Measurements from ENCODE around the gene MDFI.

MDFI gene

DNA sequence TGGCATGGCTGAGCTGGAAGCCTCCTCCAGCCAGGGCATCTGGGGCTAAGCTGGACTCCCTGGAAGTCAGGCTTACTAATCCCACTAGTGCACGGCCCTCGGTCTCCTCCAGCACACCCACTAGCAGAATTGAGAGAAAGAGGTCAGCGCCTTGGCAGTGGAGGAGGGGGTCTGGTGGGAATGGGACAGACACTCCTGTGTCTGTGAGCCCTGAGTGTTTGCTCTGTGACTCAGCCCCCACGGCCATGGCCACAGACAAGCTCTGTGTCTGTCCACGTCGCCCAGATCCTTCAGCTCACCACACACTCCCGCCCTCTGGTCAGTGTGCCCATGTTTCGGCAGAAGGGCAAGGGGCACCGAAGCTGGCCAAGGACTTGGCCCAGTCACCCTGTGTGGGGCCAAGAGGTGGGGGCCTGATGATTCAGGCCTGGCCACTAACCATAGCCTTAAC lies 8.8 kb downstream of the MDFI start:
- no peak overlapping the region for H3K4me3 ChIP-seq (replicated peaks in 1 of 2; ENCODE audit: low read depth in 2 of 2, low read length in 2 of 2)
- TF ChIP-seq, protein P1, sequence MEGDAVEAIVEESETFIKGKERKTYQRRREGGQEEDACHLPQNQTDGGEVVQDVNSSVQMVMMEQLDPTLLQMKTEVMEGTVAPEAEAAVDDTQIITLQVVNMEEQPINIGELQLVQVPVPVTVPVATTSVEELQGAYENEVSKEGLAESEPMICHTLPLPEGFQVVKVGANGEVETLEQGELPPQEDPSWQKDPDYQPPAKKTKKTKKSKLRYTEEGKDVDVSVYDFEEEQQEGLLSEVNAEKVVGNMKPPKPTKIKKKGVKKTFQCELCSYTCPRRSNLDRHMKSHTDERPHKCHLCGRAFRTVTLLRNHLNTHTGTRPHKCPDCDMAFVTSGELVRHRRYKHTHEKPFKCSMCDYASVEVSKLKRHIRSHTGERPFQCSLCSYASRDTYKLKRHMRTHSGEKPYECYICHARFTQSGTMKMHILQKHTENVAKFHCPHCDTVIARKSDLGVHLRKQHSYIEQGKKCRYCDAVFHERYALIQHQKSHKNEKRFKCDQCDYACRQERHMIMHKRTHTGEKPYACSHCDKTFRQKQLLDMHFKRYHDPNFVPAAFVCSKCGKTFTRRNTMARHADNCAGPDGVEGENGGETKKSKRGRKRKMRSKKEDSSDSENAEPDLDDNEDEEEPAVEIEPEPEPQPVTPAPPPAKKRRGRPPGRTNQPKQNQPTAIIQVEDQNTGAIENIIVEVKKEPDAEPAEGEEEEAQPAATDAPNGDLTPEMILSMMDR (IDR thresholded peaks at IDR 0.05; ENCODE audit: low read depth, low read length): no peak
- no peak for DNase-seq (ENCODE audit: low read depth in 2 of 2)

DNA sequence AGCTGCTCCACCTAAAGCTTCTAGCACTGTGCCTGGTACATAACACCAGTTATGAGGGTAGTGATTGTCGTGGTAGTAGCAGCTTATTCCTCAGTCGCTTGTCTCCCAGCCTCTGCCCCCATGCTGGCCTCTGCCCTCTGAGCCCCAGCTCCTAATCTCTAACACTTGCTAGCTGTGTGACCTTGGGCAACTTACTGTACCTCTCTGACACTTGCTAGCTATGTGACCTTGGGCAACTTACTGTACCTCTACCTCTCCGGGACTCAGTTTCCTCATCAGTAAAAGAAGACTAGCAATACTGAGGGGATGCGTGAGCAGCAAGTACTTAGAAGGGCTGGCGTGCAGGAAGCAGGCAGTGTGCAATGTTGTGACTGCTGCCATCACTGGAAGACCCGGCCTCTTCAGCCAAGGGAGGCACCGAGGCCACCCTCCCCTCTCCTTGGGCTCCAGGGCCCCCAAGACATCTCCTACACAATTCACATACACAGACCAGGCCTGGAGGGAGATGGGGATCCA lies 9.9 kb downstream of the MDFI start:
- no peak overlapping the region for H3K4me3 ChIP-seq (replicated peaks in 1 of 2; ENCODE audit: low read depth in 2 of 2, low read length in 2 of 2)
- DNase-seq (ENCODE audit: low read depth in 2 of 2): no peak
- TF ChIP-seq, protein P1 (IDR thresholded peaks at IDR 0.05; ENCODE audit: low read depth, low read length): no peak

DNA sequence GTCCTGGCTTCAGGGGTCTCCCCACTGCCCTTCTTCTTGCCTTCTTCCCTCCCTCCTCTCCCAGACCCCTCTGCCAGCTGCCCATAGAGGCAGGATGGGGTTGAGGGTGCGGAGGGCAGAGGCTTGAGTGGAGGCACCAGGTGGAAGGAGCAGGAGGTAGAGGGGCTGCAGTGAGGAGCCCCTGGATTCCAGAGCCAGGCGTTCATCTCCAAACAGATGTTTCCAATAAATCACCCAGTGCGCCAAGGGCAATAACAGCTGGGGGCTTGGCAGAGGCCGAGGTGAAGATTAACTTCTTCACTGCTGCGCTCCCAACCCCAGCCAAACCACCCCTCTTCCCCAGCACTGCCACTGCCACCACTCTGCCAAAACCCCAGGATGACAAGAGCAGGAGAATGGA lies 10.7 kb downstream of the MDFI start:
- no peak for DNase-seq (ENCODE audit: low read depth in 2 of 2)

DNA sequence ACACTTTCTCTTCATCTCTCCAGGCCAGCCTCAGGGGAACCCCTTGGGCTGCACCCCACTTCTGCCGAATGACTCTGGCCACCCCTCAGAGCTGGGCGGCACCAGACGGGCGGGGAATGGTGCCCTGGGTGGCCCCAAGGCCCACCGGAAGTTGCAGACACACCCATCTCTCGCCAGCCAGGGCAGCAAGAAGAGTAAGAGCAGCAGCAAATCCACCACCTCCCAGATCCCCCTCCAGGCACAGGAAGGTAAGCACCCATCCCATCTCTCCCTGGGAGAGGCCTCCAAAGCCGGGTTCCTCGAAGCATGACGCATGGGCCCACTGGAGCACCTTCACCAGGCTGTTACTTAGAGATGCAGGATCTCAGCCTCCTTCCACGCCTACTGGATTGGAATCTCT lies 11.3 kb downstream of the MDFI start:
- TF ChIP-seq, protein P1 (IDR thresholded peaks at IDR 0.05; ENCODE audit: low read depth, low read length): no peak
- no peak overlapping the region for H3K4me3 ChIP-seq (replicated peaks in 1 of 2; ENCODE audit: low read depth in 2 of 2, low read length in 2 of 2)
- DNase-seq (ENCODE audit: low read depth in 2 of 2): no peak

More for the DNA sequence above, 10.7 kb downstream of the MDFI start:
- TF ChIP-seq, protein P1 (IDR thresholded peaks at IDR 0.05; ENCODE audit: low read depth, low read length): no peak
- H3K4me3 ChIP-seq (replicated peaks in 1 of 2; ENCODE audit: low read depth in 2 of 2, low read length in 2 of 2): no peak overlapping the region

DNA sequence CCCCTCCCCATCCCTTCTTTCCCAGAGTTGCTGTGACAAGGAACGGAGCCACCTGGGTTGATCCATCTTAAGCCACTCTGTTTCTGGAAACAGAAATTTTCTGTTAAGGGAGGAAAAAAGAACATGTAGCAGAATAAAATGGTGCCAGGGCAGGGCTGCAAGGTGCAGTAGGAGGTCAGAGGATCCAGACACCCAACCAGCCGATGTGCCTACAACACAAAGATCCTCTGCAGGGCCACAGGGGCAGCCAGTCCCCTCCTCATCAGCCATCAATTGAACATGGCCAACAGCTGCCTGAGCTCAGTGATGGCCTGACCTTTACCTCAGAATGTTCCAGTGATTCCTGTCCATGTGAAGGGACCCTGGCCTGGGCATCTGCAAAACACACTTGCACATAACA lies 11.9 kb downstream of the MDFI start:
- no peak for DNase-seq (ENCODE audit: low read depth in 2 of 2)
- H3K4me3 ChIP-seq (replicated peaks in 1 of 2; ENCODE audit: low read depth in 2 of 2, low read length in 2 of 2): no peak overlapping the region
- TF ChIP-seq, protein P1 (IDR thresholded peaks at IDR 0.05; ENCODE audit: low read depth, low read length): no peak

DNA sequence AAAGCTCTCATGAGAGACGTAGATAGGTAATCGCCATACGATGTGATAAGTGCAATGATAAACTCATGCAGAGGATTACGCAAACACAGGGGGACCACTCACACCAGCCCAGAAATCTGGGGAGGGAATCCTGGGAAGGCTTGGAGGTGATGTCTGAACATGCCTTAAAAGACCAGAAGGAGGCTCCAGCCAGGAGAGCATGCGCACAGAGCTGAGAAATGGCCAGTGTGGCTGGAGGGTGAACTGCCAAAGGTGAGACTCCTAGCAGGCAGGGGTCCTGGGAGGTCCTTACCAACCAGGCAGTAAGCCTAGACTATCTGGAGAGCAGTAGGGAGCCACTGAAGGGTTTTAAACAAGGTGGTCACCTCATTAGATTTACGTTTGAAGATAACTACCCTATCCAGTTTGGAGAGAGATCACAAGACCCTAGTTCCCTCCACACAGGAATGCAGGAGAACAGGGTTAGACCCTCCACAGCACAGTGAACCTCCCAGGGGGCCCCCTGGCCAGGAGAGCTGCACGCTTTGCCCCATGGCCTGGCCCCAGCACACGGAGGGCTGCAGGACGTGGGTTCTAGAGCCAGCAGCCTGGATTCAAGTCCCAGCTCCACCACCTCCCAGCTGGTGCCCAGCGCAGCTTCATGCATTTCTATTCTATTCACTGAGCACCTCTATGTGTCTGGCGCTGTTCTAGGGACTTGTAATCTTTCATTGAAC lies 13.1 kb downstream of the MDFI start:
- TF ChIP-seq, protein P1 (IDR thresholded peaks at IDR 0.05; ENCODE audit: low read depth, low read length): no peak
- no peak overlapping the region for H3K4me3 ChIP-seq (replicated peaks in 1 of 2; ENCODE audit: low read depth in 2 of 2, low read length in 2 of 2)
- no peak for DNase-seq (ENCODE audit: low read depth in 2 of 2)
